CD4-positive, alpha-beta T cell (primary cell): Measurements from ENCODE around the gene MAB21L4. TPM values are rescaled to one million over a fixed set of nuclear protein-coding genes. Genes with fewer than 3 reads are reported as not detected.
A peak's percentile ranks its signal among the peaks of the same experiment; 100 is the strongest.

Experiments
- ATAC-seq: fragments of 200-7000 bp; cut with Tn5 transposase; one replicate; pipeline ENCODE4 v1.10.0; 2022; ENCODE audit warnings: mild to moderate bottlenecking; ENCODE audit not compliant: poor library complexity
- CTCF ChIA-PET: fragments of 350-600 bp; sonication (Branson Sonifier 250); formaldehyde crosslinking; loops from one replicate; lab custom pipeline; 2021; ENCODE audit warnings: antibody characterized with exemption, inconsistent platforms; lab: Charles Lee
- POLR2A ChIA-PET: fragments of 350-600 bp; sonication (Branson Sonifier 250); formaldehyde crosslinking; loops from one replicate; lab custom pipeline; 2021; ENCODE audit warnings: antibody characterized with exemption, inconsistent platforms; lab: Charles Lee
- DNase-seq, 14 experiments: peaks; one replicate each; pipeline ENCODE4 v3.0.0-alpha.2; 2013 to 2020; ENCODE audit warnings: mixed read lengths in 2 of 14
- H3K27ac ChIP-seq, 2 donors: one replicate each; pipeline versions ENCODE4 v1.5.1 to v1.7.0; 2013; ENCODE audit warnings: low read length in 2 of 2, low read depth in 1 of 2, mild to moderate bottlenecking in 1 of 2
- H3K27me3 ChIP-seq, 2 experiments: 1 replicate in 1 of 2; 2 replicates in 1 of 2; pipeline versions ENCODE4 v1.6.1 to v1.7.0; 2013; ENCODE audit warnings: low read length in 2 of 2, control low read depth in 1 of 2, mild to moderate bottlenecking in 1 of 2, moderate library complexity in 1 of 2; ENCODE audit not compliant: insufficient read depth in 2 of 2, control insufficient read depth in 1 of 2
- H3K36me3 ChIP-seq: one replicate; pipeline ENCODE4 v1.6.1; 2013; ENCODE audit warnings: low read length, control low read depth; ENCODE audit not compliant: insufficient read depth
- H3K4me1 ChIP-seq: one replicate; pipeline ENCODE4 v1.6.1; 2013; ENCODE audit warnings: low read length, control low read depth; ENCODE audit not compliant: insufficient read depth
- H3K4me3 ChIP-seq: one replicate; pipeline ENCODE4 v1.5.1; 2013; ENCODE audit warnings: mild to moderate bottlenecking, low read length, moderate library complexity
- H3K9me3 ChIP-seq, 2 experiments: 1 replicate in 1 of 2; 2 replicates in 1 of 2; pipeline versions ENCODE4 v1.6.1 to v1.7.0; 2013; ENCODE audit warnings: low read length in 2 of 2, mild to moderate bottlenecking in 2 of 2, control low read depth in 1 of 2, moderate library complexity in 1 of 2; ENCODE audit not compliant: control insufficient read depth in 1 of 2, insufficient read depth in 1 of 2
- H3K27ac Mint-ChIP-seq: one replicate; pipeline ENCODE4 v1.8.0; 2020; ENCODE audit warnings: mixed read lengths
- H3K27me3 Mint-ChIP-seq: one replicate; pipeline ENCODE4 v1.8.0; 2021; ENCODE audit warnings: mixed read lengths
- H3K36me3 Mint-ChIP-seq: one replicate; pipeline ENCODE4 v1.8.0; 2021; ENCODE audit warnings: low read depth, mixed read lengths
- H3K4me1 Mint-ChIP-seq: one replicate; pipeline ENCODE4 v1.8.0; 2021; ENCODE audit warnings: low read depth, mixed read lengths
- H3K4me3 Mint-ChIP-seq: one replicate; pipeline ENCODE4 v1.8.0; 2020; ENCODE audit warnings: mild to moderate bottlenecking, mixed read lengths
- H3K9me3 Mint-ChIP-seq: one replicate; pipeline ENCODE4 v1.8.0; 2020; ENCODE audit warnings: mixed read lengths
- intact Hi-C, 2 experiments: fragments of 100-400 bp; cut with DNase I in 1 of 2; cut with micrococcal nuclease in 1 of 2; formaldehyde crosslinking; loops; one replicate each; pipeline versions ENCODE4 v1.15.1 to v1.9.0; 2023 to 2025; cut with DNase I, micrococcal nuclease
- total RNA-seq, 174 experiments: library from RNA in 2 of 174; stranded (reverse) in 2 of 174; gene quantifications; one replicate each; pipeline ENCODE4 v1.2.3 and lab custom pipeline; 2021 to 2026
- TF ChIP-seq, protein P1 (sequence below): fragments of 200-600 bp; IDR thresholded peaks from one replicate; pipeline ENCODE4 v1.8.0; 2022; ENCODE audit warnings: antibody characterized with exemption, mild to moderate bottlenecking

MAB21L4 gene
- total RNA-seq, 2 experiments from 2014 or later = not detected

- DNase-seq (peak in 1 of 14 experiments; percentile 25), ATAC-seq (no peak)
- H3K27ac Mint-ChIP-seq = no peak overlapping the region
- no peak overlapping the region for H3K4me3 ChIP-seq
- no peak overlapping the region for H3K27ac ChIP-seq
- ChIA-PET CTCF (no interaction called here), POLR2A (no interaction called here)
- H3K36me3 Mint-ChIP-seq = no peaks in the 10 kb centered on the region
- H3K4me1 ChIP-seq = no peaks in the 10 kb centered on the region
- no peak overlapping the region for H3K4me3 Mint-ChIP-seq
- H3K9me3 ChIP-seq = peaks cover 0 to 25% of the 10 kb centered on the region in 2 experiments
- H3K27me3 Mint-ChIP-seq = no peaks in the 10 kb centered on the region
- H3K9me3 Mint-ChIP-seq = peaks cover 3% of the 10 kb centered on the region
- TF ChIP-seq, protein P1, sequence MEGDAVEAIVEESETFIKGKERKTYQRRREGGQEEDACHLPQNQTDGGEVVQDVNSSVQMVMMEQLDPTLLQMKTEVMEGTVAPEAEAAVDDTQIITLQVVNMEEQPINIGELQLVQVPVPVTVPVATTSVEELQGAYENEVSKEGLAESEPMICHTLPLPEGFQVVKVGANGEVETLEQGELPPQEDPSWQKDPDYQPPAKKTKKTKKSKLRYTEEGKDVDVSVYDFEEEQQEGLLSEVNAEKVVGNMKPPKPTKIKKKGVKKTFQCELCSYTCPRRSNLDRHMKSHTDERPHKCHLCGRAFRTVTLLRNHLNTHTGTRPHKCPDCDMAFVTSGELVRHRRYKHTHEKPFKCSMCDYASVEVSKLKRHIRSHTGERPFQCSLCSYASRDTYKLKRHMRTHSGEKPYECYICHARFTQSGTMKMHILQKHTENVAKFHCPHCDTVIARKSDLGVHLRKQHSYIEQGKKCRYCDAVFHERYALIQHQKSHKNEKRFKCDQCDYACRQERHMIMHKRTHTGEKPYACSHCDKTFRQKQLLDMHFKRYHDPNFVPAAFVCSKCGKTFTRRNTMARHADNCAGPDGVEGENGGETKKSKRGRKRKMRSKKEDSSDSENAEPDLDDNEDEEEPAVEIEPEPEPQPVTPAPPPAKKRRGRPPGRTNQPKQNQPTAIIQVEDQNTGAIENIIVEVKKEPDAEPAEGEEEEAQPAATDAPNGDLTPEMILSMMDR = no peak
- H3K4me1 Mint-ChIP-seq = no peaks in the 10 kb centered on the region
- intact Hi-C loops = no loop called here
- no peaks in the 10 kb centered on the region for H3K36me3 ChIP-seq
- H3K27me3 ChIP-seq = peaks cover 0 to 7% of the 10 kb centered on the region in 2 experiments
Measured at GRCh38 chr2:240932724-240933047, 36.7 kb upstream of the MAB21L4 start.

DNA sequence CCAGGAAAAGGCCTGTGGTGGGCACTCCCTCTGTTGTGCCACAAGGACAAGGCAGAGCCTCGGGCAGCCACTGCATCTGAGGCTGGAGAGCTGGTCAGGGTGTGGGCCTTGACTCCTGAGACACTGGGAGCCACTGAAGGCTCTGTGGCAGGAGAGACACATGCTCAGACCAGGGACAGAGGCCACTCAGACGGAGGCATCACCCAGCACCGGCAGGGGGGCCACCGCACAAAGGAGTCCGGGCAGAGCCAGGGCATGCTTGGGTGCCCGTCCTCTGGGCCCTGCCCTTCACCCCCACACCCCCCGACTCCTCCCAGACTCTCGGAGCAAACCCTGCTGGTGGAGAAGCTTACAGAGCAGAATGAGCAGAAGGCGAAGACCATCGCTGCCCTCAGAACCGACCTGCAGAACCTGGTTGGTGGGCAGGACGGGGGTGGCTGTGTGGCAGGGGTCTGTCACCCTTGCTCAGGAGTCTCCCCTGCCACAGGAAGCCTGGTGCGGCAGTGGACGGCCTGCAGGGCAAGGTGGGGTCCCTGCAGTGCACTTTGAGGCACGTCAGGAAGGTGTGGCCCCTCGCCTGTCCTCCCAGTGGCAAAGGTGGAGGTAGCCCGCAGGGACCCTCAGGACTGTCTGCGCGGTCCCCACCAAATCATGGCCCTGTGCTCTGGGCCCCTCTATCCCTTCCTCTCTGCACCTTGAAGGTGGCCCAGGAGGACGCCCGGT, 36.2 kb upstream of the MAB21L4 start:
- Histone ChIP-seq H3K36me3 (no peaks in the 10 kb centered on the region), H3K4me3 (no peak overlapping the region), H3K4me1 (no peaks in the 10 kb centered on the region), H3K27ac (no peak overlapping the region), H3K9me3 (peaks cover 0 to 25% of the 10 kb centered on the region in 2 experiments), H3K27me3 (peaks cover 0 to 7% of the 10 kb centered on the region in 2 experiments)
- Mint-ChIP-seq H3K9me3 (peaks cover 3% of the 10 kb centered on the region), H3K36me3 (no peaks in the 10 kb centered on the region), H3K27ac (no peak overlapping the region), H3K27me3 (no peaks in the 10 kb centered on the region), H3K4me3 (no peak overlapping the region), H3K4me1 (no peaks in the 10 kb centered on the region)
- intact Hi-C loops = no loop called here
- peak in 2 of 14 experiments; percentile 6 to 30 for DNase-seq
- TF ChIP-seq, protein P1 = no peak
- CTCF ChIA-PET = no interaction called here
- ATAC-seq = no peak
- POLR2A ChIA-PET = no interaction called here

DNA sequence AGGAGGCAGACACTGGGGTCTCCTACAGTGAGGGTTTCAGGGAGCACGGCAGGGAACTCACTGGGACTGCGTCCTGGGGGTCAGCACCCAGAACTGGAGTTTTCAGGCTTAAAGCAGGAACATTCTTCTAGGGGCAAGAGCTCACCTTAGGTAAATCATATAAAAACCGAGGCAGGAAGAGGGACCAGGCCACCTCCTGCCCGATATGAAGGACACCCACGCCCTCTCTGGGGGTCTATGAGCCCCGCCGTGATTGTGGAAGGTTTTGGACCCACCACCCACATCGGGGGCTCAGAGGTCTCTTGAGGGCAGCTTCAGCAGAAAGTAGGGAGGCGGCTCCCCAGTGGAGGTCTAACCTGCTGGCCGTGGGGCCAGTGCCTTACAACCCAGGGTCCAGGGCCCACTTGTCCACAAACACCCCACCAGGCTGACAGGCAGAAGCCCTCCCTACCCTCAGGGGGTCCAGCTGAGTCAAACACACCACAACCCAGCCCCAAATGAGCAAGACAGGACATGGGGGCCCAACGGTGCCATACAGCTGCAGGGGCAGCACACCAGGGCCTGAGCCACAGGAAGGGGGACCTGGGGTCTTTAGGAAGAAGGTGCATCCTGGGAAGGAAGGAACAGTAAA, 35.5 kb upstream of the MAB21L4 start:
- Histone ChIP-seq H3K27ac (no peak overlapping the region), H3K4me3 (no peak overlapping the region), H3K4me1 (no peaks in the 10 kb centered on the region), H3K36me3 (no peaks in the 10 kb centered on the region), H3K27me3 (peaks cover 0 to 7% of the 10 kb centered on the region in 2 experiments), H3K9me3 (peaks cover 0 to 25% of the 10 kb centered on the region in 2 experiments)
- CTCF ChIA-PET = no interaction called here
- no peak overlapping the region for H3K4me3 Mint-ChIP-seq
- POLR2A ChIA-PET = no interaction called here
- no peaks in the 10 kb centered on the region for H3K36me3 Mint-ChIP-seq
- H3K27ac Mint-ChIP-seq = no peak overlapping the region
- intact Hi-C loops = no loop called here
- H3K9me3 Mint-ChIP-seq = peaks cover 3% of the 10 kb centered on the region
- no peaks in the 10 kb centered on the region for H3K27me3 Mint-ChIP-seq
- DNase-seq (peak in 2 of 14 experiments; percentile 7 to 14), ATAC-seq (no peak)
- H3K4me1 Mint-ChIP-seq = no peaks in the 10 kb centered on the region
- TF ChIP-seq, protein P1 = no peak
